Measurements from ENCODE around the gene GBX1.

GBX1 gene

GRCh38 chr7:151144387-151144786 lies 23.1 kb downstream of the GBX1 start:
- no peak overlapping the region for H3K4me3 ChIP-seq (ENCODE audit: low read depth, low read length)
- TF ChIP-seq CTCF (conservative IDR thresholded peaks at IDR 0.05; ENCODE audit: low read depth, low read length), result no peak
- no peak for DNase-seq (ENCODE audit: low read depth)

- no peak overlapping the region for H3K4me3 ChIP-seq (ENCODE audit: low read depth, low read length)
- no peak for DNase-seq (ENCODE audit: low read depth)
These were observed 24.1 kb downstream of the GBX1 start for GRCh38 chr7:151143261-151144015.

GRCh38 chr7:151142686-151143040 lies 24.8 kb downstream of the GBX1 start:
- H3K4me3 ChIP-seq (ENCODE audit: low read depth, low read length), result no peak overlapping the region
- TF ChIP-seq CTCF (conservative IDR thresholded peaks at IDR 0.05; ENCODE audit: low read depth, low read length), result no peak
- no peak for DNase-seq (ENCODE audit: low read depth)

More at GRCh38 chr7:151143261-151144015, 24.1 kb downstream of the GBX1 start:
- TF ChIP-seq CTCF (conservative IDR thresholded peaks at IDR 0.05; ENCODE audit: low read depth, low read length), result no peak

- DNase-seq (ENCODE audit: low read depth), result no peak
- no peak overlapping the region for H3K4me3 ChIP-seq (ENCODE audit: low read depth, low read length)
- no peak for TF ChIP-seq CTCF (conservative IDR thresholded peaks at IDR 0.05; ENCODE audit: low read depth, low read length)
These were observed 25.4 kb downstream of the GBX1 start for GRCh38 chr7:151141855-151142685.

GRCh38 chr7:151141311-151141854 lies 26.1 kb downstream of the GBX1 start:
- H3K4me3 ChIP-seq (ENCODE audit: low read depth, low read length), result no peak overlapping the region
- no peak for TF ChIP-seq CTCF (conservative IDR thresholded peaks at IDR 0.05; ENCODE audit: low read depth, low read length)
- DNase-seq (ENCODE audit: low read depth), result no peak

- H3K4me3 ChIP-seq (ENCODE audit: low read depth, low read length), result no peak overlapping the region
- no peak for TF ChIP-seq CTCF (conservative IDR thresholded peaks at IDR 0.05; ENCODE audit: low read depth, low read length)
- no peak for DNase-seq (ENCODE audit: low read depth)
These were observed 26.7 kb downstream of the GBX1 start for GRCh38 chr7:151140826-151141225.

All from choroid plexus epithelial cell (primary cell).